Measurements from ENCODE around the gene FERMT3.

The FERMT3 gene

GRCh38 chr11:64186492-64187165 is 19.9 kb upstream of the FERMT3 start:
- no peak for DNase-seq

- DNase-seq = no peak
Measured at GRCh38 chr11:64192434-64192833, 14.1 kb upstream of the FERMT3 start.

- DNase-seq = no peak
Measured at GRCh38 chr11:64196626-64197025, 9.9 kb upstream of the FERMT3 start.

GRCh38 chr11:64198511-64198910 is 8.0 kb upstream of the FERMT3 start:
- DNase-seq = no peak

- DNase-seq = no peak
Measured at GRCh38 chr11:64201543-64201942, 5.0 kb upstream of the FERMT3 start.

- DNase-seq = no peak
Measured at GRCh38 chr11:64202992-64203391, 3.5 kb upstream of the FERMT3 start.

GRCh38 chr11:64203421-64204079 is 3.0 kb upstream of the FERMT3 start:
- DNase-seq = no peak

GRCh38 chr11:64204080-64204440 is 2.5 kb upstream of the FERMT3 start:
- no peak for DNase-seq

- peak; percentile 91 for DNase-seq
Measured at GRCh38 chr11:64204464-64204989, 2.0 kb upstream of the FERMT3 start.

GRCh38 chr11:64207256-64208085 is 950 bp downstream of the FERMT3 start:
- peak; percentile 28 for DNase-seq

- no peak for DNase-seq
Measured at GRCh38 chr11:64208086-64208795, 1.7 kb downstream of the FERMT3 start.

- no peak for DNase-seq
Measured at GRCh38 chr11:64208796-64209562, 2.5 kb downstream of the FERMT3 start.

GRCh38 chr11:64209563-64209843 is 3.0 kb downstream of the FERMT3 start:
- no peak for DNase-seq

GRCh38 chr11:64210301-64211020 is 3.9 kb downstream of the FERMT3 start:
- no peak for DNase-seq

- no peak for DNase-seq
Measured at GRCh38 chr11:64211181-64211872, 4.8 kb downstream of the FERMT3 start.

GRCh38 chr11:64216879-64217278 is 10.4 kb downstream of the FERMT3 start:
- DNase-seq = no peak

GRCh38 chr11:64218628-64219353 is 12.3 kb downstream of the FERMT3 start:
- DNase-seq = no peak

GRCh38 chr11:64219354-64219684 is 12.8 kb downstream of the FERMT3 start:
- no peak for DNase-seq

- DNase-seq = no peak
Measured at GRCh38 chr11:64219755-64220154, 13.2 kb downstream of the FERMT3 start.

- DNase-seq = no peak
Measured at GRCh38 chr11:64220271-64220670, 13.8 kb downstream of the FERMT3 start.

GRCh38 chr11:64220798-64221197 is 14.3 kb downstream of the FERMT3 start:
- DNase-seq = no peak
